ENCODE data around the gene ITGAL.

DNA sequence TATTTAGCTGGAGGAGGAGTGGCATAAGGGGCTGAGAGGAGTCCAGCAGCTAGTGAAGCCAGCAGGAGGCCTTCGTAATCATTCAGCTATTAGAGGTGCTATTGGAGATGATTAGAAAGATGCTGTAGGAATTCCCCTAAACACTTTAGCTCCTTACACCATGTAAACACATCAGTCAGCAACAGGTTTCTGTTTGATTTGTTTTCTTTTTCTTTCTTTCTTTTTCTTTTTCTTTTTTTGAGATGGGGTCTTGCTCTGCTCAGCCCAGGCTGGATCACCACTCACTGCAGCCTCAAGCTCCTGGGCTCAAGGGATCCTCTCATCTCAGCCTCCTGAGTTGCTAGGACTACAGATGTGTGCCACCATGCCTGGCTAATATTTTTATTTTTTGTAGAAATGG lies 16.2 kb upstream of the ITGAL start:
- no peak for TF ChIP-seq POLR2A (IDR thresholded peaks at IDR 0.05)
- TF ChIP-seq, protein P1, sequence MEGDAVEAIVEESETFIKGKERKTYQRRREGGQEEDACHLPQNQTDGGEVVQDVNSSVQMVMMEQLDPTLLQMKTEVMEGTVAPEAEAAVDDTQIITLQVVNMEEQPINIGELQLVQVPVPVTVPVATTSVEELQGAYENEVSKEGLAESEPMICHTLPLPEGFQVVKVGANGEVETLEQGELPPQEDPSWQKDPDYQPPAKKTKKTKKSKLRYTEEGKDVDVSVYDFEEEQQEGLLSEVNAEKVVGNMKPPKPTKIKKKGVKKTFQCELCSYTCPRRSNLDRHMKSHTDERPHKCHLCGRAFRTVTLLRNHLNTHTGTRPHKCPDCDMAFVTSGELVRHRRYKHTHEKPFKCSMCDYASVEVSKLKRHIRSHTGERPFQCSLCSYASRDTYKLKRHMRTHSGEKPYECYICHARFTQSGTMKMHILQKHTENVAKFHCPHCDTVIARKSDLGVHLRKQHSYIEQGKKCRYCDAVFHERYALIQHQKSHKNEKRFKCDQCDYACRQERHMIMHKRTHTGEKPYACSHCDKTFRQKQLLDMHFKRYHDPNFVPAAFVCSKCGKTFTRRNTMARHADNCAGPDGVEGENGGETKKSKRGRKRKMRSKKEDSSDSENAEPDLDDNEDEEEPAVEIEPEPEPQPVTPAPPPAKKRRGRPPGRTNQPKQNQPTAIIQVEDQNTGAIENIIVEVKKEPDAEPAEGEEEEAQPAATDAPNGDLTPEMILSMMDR (IDR thresholded peaks at IDR 0.05): no peak
